ENCODE data around the gene XPO5.

XPO5 gene

DNA sequence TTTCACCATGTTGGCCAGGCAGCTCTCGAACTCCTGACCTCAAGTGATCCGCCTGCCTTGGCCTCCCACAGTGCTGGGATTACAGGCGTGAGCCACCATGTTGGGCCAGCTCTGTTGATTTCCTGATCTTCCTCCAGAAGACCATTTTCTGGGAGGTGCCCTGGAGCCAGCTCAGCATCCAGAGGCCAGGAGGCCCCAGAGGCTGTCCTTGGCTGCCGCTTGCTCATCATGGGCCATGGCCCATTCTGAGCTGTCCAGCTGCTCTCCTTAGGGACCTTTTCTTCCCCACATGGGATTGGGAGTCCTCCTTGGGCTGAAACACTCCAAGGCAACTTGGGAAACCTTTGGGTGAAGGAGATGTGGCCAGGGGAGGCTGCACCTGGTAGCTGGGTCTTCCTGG, 81.1 kb downstream of the XPO5 start:
- no peak for DNase-seq

GRCh38 chr6:43494321-43494720, 81.5 kb downstream of the XPO5 start:
- DNase-seq: no peak

DNA sequence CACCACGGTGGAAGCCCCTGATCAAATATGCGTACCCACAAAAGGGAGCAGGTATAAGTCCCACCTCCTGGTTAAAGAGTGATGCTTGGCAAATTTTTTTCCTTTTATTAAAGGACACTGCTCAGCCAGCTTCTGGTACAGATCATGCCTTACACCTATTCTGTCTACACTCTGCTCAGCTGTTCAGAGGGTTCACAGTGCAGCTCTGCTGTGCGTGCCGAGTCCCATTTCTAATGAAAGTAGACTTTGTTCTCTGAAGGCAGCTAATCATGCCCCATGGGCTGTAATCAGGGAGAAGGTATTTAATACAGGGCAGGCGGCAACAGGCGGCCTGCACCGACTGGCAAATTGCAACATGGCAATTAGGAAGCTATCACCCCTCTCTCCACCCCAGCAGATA, 82.0 kb downstream of the XPO5 start:
- no peak for DNase-seq

DNA sequence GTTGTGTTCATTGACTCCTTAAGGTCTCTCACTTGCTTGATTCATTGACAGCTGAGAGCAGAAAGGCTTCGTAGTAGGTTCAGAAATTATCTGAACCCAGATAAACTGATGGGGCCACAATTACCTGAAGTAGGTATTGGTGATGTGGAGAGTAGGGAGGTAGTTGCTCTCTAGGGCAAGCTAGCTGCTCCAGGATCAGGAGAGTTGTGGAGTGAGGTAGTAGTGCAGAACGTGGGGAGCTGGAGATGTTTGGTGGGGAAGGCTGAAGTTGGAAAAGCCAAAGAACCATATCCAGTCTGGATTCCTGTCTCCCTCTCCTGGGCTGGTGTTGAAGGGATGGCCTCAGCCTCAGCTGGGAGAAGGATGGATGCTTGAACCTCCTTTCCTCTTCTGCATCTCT, 82.6 kb downstream of the XPO5 start:
- DNase-seq: no peak

DNA sequence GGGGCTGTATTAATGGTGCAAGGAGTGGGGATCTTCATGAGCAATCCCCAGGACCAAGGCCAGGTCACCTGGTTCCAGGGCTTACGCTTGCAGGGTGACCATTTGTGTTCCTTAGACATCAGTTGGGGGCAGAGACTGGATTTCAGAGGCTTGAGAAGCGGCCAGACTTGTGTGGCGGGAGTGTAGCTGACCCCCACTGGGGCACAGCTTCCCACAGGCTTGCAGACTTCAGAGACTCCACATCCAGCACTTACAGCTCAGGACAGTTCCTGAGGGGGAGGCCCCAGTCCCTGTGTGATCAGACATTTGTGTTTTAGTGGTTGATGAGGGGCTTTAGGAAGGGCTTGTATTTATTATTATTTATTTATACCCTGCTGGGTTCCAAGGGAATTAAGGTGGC, 83.2 kb downstream of the XPO5 start:
- DNase-seq: no peak

DNA sequence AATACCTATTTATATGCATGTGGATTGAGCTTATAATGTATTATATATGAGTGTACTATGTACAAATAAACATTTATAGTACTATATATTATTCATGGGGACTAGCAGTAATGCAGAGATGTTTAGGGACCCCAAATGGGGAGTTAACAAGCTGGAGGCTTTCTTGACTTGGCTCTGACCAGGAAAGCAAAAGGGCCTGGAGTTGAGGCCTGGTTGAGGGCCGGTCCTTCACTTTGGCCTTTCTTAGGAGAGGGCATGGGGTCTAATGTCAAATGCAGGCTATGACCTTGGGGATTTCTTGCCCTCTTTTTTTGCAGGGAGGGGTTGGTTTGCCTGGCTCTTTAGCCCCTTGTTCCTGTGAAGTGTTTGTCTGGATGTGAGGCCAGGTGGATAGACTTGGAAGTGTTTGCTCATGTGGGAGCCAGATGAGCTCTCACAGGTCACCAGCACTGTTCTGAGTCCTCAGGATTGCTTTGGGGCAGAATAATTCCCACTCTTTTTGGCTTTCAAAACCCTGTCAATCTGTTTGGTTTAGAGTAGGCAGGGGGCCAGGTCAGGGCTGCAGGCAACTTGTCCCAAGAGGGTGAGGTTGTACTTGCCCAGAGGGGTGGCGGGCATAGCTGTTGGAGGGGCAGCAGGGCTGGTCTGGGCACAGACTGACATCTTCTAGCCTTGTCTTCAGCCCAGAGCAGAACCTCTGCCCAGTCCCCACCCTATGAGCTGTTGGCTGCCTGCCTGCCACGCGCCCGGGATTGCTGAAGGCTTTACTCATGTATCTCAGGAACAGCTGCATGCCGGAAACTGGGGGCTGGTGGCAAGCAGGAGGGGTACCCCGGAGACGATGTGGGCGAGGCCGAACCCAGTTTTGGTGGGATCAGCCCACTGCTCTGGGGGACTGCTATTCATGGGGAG, 83.8 kb downstream of the XPO5 start:
- DNase-seq: no peak

GRCh38 chr6:43490523-43490939, 85.3 kb downstream of the XPO5 start:
- no peak for DNase-seq

GRCh38 chr6:43489277-43490072, 86.4 kb downstream of the XPO5 start:
- no peak for DNase-seq

- DNase-seq: no peak
These were observed 87.1 kb downstream of the XPO5 start for GRCh38 chr6:43488667-43489276.

DNA sequence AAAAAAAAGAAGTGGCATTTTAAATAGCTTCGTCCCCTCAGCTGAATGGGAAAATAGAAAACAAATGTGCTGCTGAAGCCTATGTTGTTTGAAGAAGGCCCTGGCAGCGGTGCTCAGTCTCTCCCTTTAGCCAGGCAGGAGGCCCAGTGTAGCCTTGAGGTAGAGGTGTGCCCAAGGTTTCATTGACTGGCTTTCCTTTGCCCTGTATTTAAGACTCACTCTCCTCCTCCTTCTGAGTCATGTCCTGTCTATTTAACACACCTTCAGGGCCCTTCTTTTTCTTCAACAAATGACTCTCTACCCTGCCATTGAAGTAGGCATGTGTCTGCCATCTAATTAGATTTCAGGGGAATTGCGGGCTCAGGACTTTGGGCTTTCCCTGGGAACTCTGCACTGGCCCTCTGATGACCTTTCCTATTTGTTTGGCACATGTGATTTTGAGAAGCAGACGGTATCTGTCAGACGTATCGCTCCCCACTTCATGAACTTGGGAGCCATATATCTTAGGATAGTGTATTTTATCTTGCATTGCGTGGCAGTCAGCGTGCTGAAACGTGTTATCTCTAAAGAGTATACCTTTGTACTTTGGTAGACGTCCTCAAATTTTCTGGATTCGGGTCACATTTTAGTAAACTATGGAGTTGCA, 94.1 kb downstream of the XPO5 start:
- no peak for DNase-seq

DNA sequence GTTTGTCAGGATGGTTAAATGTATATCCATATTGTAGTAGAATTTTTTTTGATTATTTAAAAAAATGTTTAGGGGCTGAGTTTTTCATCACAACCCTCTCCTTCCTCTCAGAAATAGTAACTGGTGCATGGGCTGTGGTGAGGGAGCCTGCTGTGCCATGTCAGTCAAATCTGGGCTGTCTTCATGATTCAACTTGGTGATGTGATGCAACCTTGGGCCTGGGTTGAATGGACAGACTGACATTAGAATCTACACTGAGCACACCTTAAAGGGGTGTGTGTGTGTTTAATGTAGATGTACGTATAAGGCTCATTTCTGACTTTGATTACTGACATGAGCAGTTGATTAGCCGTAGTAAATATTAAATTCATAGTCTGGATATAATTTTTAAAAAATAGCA, 94.8 kb downstream of the XPO5 start:
- DNase-seq: no peak

GRCh38 chr6:43478008-43478372, 97.8 kb downstream of the XPO5 start:
- no peak for DNase-seq

GRCh38 chr6:43477235-43478007, 98.4 kb downstream of the XPO5 start, which contains the start of gene TJAP1:
TSS of gene TJAP1 (plus strand) at chr6:43477570. CDS start at chr6:43499002, 21,432 bp downstream.
- DNase-seq: peak; percentile 91 to 96 (median 94)

DNA sequence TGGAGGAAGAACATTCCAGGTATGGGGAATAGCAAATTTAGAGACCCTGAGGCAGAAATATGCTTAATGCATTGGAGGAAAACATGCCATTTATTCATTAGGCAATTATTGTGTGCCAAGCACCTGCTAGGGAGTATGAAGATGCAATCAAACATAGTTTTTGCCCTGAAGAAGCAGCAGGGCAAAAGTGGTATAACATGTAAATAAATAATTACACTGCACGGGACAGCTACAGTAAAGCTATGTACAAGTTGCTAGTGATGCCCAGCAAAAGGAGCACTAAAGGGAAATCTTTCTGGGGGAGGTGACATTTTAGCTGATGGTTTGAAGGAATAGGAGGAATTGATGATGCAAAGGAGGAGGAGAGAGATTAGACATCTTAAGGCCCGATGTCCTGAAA, 99.1 kb downstream of the XPO5 start:
- DNase-seq: no peak

GRCh38 chr6:43475516-43475915, 100.3 kb downstream of the XPO5 start:
- DNase-seq: no peak

- no peak for DNase-seq
These were observed 103.3 kb downstream of the XPO5 start for GRCh38 chr6:43472515-43472914.

All from activated CD4-positive, CD25-positive, alpha-beta regulatory T cell (primary cell).